K562 (cell line): ENCODE data around the gene BCR. TPM values are rescaled to one million over a fixed set of nuclear protein-coding genes. Genes with fewer than 3 reads are reported as not detected.
A peak's percentile ranks its signal among the peaks of the same experiment; 100 is the strongest.

ENCODE experiments used
- ATAC-seq: fragments of 200-7000 bp; cut with Tn5 transposase; 3 replicates; pipeline ENCODE4 v1.9.1; 2020; ENCODE audit warnings: moderate library complexity
- BruUV-seq: library from RNA; stranded (reverse); fragments of 400-500 nt; replicated peaks from 2 replicates; lab custom pipeline; 2021; lab: Mats Ljungman, UMichigan
- CTCF ChIA-PET: fragments of 300-600 bp; formaldehyde crosslinking; extraction: SDS; loops from one replicate; lab custom pipeline; 2021; ENCODE audit warnings: low intra/inter-chr PET ratio; lab: Yijun Ruan, JAX
- POLR2A ChIA-PET: fragments of 300-600, 350-650 bp; sonication (Branson Sonifier 250); formaldehyde crosslinking; extraction: SDS; loops from one replicate; lab custom pipeline; 2021; ENCODE audit warnings: antibody characterized with exemption, inconsistent platforms; lab: Yijun Ruan, JAX
- DNase-seq, 4 experiments: peaks; one replicate each; pipeline versions ENCODE4 v3.0.0 to v3.0.0-alpha.2; 2011 to 2018; ENCODE audit warnings: low spot score in 3 of 4, mixed read lengths in 3 of 4; ENCODE audit errors: extremely low read depth in 1 of 4
- FAIRE-seq: peaks from 2 replicates; lab custom pipeline; 2011; peaks lifted over from hg19 to GRCh38; lab: Jason Lieb, UNC
- H2AFZ ChIP-seq: 2 replicates; pipeline ENCODE4 v1.6.0; 2011; ENCODE audit warnings: low read depth, low read length, control low read depth, inconsistent platforms
- H3K27ac ChIP-seq: fragments of 200-600 bp; 3 replicates; pipeline ENCODE4 v1.8.0; 2011; ENCODE audit warnings: low read depth, mild to moderate bottlenecking, control low read depth, inconsistent platforms, low read length, moderate library complexity, mixed read lengths; ENCODE audit errors: extremely low read depth
- H3K27me3 ChIP-seq, 2 experiments: fragments of 300-600 bp in 1 of 2; 2 replicates in 1 of 2; 3 replicates in 1 of 2; pipeline versions ENCODE4 v1.6.0 to v1.8.0; 2011; ENCODE audit warnings: inconsistent platforms in 2 of 2, low read length in 2 of 2, mild to moderate bottlenecking in 1 of 2, mixed read lengths in 1 of 2, moderate library complexity in 1 of 2; ENCODE audit not compliant: control insufficient read depth in 2 of 2, insufficient read depth in 2 of 2
- H3K36me3 ChIP-seq: fragments of 300-600 bp; 3 replicates; pipeline ENCODE4 v1.8.0; 2011; ENCODE audit warnings: mild to moderate bottlenecking, low read length, inconsistent platforms; ENCODE audit not compliant: control insufficient read depth, insufficient read depth
- H3K4me1 ChIP-seq, 2 experiments: fragments of 200-600 bp in 1 of 2; replicated peaks in 1 of 2; 2 replicates in 1 of 2; 3 replicates in 1 of 2; pipeline versions ENCODE4 v1.5.1 to v1.8.0; 2011; ENCODE audit warnings: inconsistent platforms in 2 of 2, low read length in 2 of 2, mild to moderate bottlenecking in 1 of 2, mixed read lengths in 1 of 2, moderate library complexity in 1 of 2; ENCODE audit not compliant: control insufficient read depth in 2 of 2, insufficient read depth in 2 of 2
- H3K4me2 ChIP-seq: 2 replicates; pipeline ENCODE4 v1.6.1; 2011; ENCODE audit warnings: low read length, control low read depth, inconsistent platforms, mixed read lengths; ENCODE audit not compliant: insufficient read depth
- H3K4me3 ChIP-seq: fragments of 200-600 bp; sonication (generic), shearing (Covaris generic); 2 replicates; pipeline ENCODE4 v1.5.1; 2016; ENCODE audit warnings: control low read depth, inconsistent platforms
- H3K79me2 ChIP-seq: fragments of 200-600 bp; 3 replicates; pipeline ENCODE4 v1.8.0; 2011; ENCODE audit warnings: low read length, inconsistent platforms; ENCODE audit not compliant: control insufficient read depth, insufficient read depth
- H3K9ac ChIP-seq, 2 experiments: 2 replicates each; pipeline versions ENCODE4 v1.6.0 to v1.6.1; 2011; ENCODE audit warnings: low read depth in 2 of 2, low read length in 2 of 2, control low read depth in 1 of 2, inconsistent platforms in 1 of 2, mild to moderate bottlenecking in 1 of 2, mixed read lengths in 1 of 2; ENCODE audit not compliant: insufficient read depth in 1 of 2
- H3K9me1 ChIP-seq: one replicate; pipeline ENCODE4 v1.6.0; 2011; ENCODE audit warnings: inconsistent platforms, mild to moderate bottlenecking, low read length, moderate library complexity; ENCODE audit not compliant: control insufficient read depth, insufficient read depth
- H3K9me3 ChIP-seq: replicated peaks from 2 replicates; pipeline ENCODE4 v1.5.1; 2011; ENCODE audit warnings: low read depth, low read length, inconsistent platforms; ENCODE audit not compliant: control insufficient read depth, insufficient read depth
- H4K20me1 ChIP-seq: replicated peaks from 2 replicates; pipeline ENCODE4 v1.6.1; 2011; ENCODE audit warnings: low read length, inconsistent platforms, mixed read lengths; ENCODE audit not compliant: control insufficient read depth, insufficient read depth
- E2F1 ChIP-seq: sonication (generic); formaldehyde crosslinking; IDR thresholded peaks from 2 replicates; pipeline ENCODE4 v1.8.1; 2023; ENCODE audit warnings: mild to moderate bottlenecking, missing genetic modification reagents, moderate library complexity
- MLX ChIP-seq, 2 experiments: fragments of 450-650 bp in 1 of 2; sonication (generic) in 1 of 2; formaldehyde crosslinking; conservative IDR thresholded peaks; 2 replicates each; pipeline versions ENCODE4 v1.4.0 to v1.8.1; 2020 to 2022; ENCODE audit warnings: mild to moderate bottlenecking in 1 of 2, missing genetic modification reagents in 1 of 2
- MYC ChIP-seq, 2 experiments: fragments of 250-450 bp in 1 of 2; sonication (Bioruptor Pico) in 1 of 2; IDR thresholded peaks; 2 replicates each; pipeline versions ENCODE4 v1.5.1 to v1.6.1; 2012 to 2021; ENCODE audit warnings: low read depth in 2 of 2, borderline replicate concordance in 1 of 2, improper control_type of control experiment in 1 of 2, low read length in 1 of 2, mild to moderate bottlenecking in 1 of 2, moderate library complexity in 1 of 2
- RBM22 ChIP-seq: fragments of 200-400 bp; formaldehyde crosslinking; IDR thresholded peaks from 2 replicates; pipeline ENCODE4 v1.6.1; 2018; ENCODE audit warnings: low read length, low read depth; ENCODE audit not compliant: poor library complexity, severe bottlenecking
- RCOR1 ChIP-seq, 2 experiments: IDR thresholded peaks; 2 replicates each; pipeline ENCODE4 v1.6.1; 2012; ENCODE audit warnings: low read depth in 2 of 2, low read length in 2 of 2, borderline replicate concordance in 1 of 2, improper control_type of control experiment in 1 of 2
- SRSF9 ChIP-seq: fragments of 200-400 bp; formaldehyde crosslinking; IDR thresholded peaks from 2 replicates; pipeline ENCODE4 v1.6.1; 2017; ENCODE audit warnings: low read depth, low read length, borderline replicate concordance
- STAT6 ChIP-seq: sonication (generic); formaldehyde crosslinking; IDR thresholded peaks from 2 replicates; pipeline ENCODE4 v1.8.1; 2023; ENCODE audit warnings: mild to moderate bottlenecking, missing genetic modification reagents
- WGBS: fragments of 100-300 bp; shearing (Covaris generic); methylation state at CpG from one replicate; pipeline ENCODE4 v1.1.6; 2016; ENCODE audit warnings: low coverage, mixed read lengths; ENCODE audit not compliant: insufficient coverage; ENCODE audit errors: missing lambda C conversion rate; 5-methylcytosine and 5-hydroxymethylcytosine counted together
- in situ Hi-C: fragments of 300-500 bp; cut with MboI; formaldehyde crosslinking; loops from 4 replicates; pipeline ENCODE4 v1.15.0; 2018; ENCODE audit warnings: inconsistent platforms, mixed read lengths
- intact Hi-C: fragments of 100-400 bp; cut with micrococcal nuclease; formaldehyde crosslinking; loops from 2 replicates; pipeline ENCODE4 v1.14.2; 2022
- polyA plus RNA-seq, 8 experiments: library from polyadenylated mRNA; depleted of rRNA in 4 of 8; stranded (reverse) in 5 of 8; unstranded in 3 of 8; fragments of >200 nt; fragmentation: Nextera tagmentation in 2 of 8; fragmentation: Illumina TruSeq in 1 of 8; extraction: Ambion mirVana in 2 of 8; extraction: Trizol in 1 of 8; gene quantifications; 2 replicates each; pipeline versions ENCODE4 v1.2.1 to v1.2.3, GENCODE V29; 2011 to 2014; ENCODE audit warnings: inconsistent platforms in 1 of 8, missing spikeins in 1 of 8
- total RNA-seq, 7 experiments: library from RNA; depleted of rRNA in 6 of 7; stranded (reverse); fragments of >200 nt in 6 of 7; fragmentation: Illumina TruSeq in 2 of 7; extraction: Trizol in 2 of 7; gene quantifications; 2 replicates each; pipeline versions ENCODE4 v1.2.1 to v1.2.3, GENCODE V29; 2011 to 2021; ENCODE audit warnings: low replicate concordance in 1 of 7

BCR gene
- total and polyA plus RNA-seq, 9 of the 15 experiments (the other 6 are each of a cell fraction or from before 2014, with no cell fraction given) = 0.41 to 150 (median 45.6) TPM

- intact Hi-C loops (no loop called here), in situ Hi-C loops (loop anchor here (25.0 kb wide), 1 partner anchor 433 kb away; the partner anchor contains the start of gene IGLL1)
- Histone ChIP-seq H3K9me1 (peaks cover 4% of the 10 kb centered on the region), H3K4me1 (peaks cover 4 to 47% of the 10 kb centered on the region in 2 experiments; a peak in 4 of 5 replicates), H2AFZ (no peak overlapping the region), H3K27me3 (peaks cover 86 to 100% of the 10 kb centered on the region in 2 experiments), H4K20me1 (peaks cover 83% of the 10 kb centered on the region), H3K27ac (no peak overlapping the region), H3K4me3 (no peak overlapping the region), H3K36me3 (no peaks in the 10 kb centered on the region), H3K4me2 (no peak overlapping the region), H3K79me2 (no peaks in the 10 kb centered on the region), H3K9ac (0 out of 4 replicates have a peak overlapping the region, but pooled peaks of 1 of the 2 experiments have one; percentile 0), H3K9me3 (no peaks in the 10 kb centered on the region)
- peak; percentile 0; the same call in 2 of the 3 replicates for ATAC-seq
- FAIRE-seq = no peak
- DNase-seq = peak in 2 of 4 experiments; percentile 59 to 77
- POLR2A ChIA-PET = interaction anchor here (0.6 to 86.5 kb wide), 6 partner anchors 10 to 130 kb away, joined by 3 to 3476 read pairs (median 14); partner anchors contain the start of genes BCR, RAB36 and RSPH14
- no TSS peak for BruUV-seq
- CTCF ChIA-PET = no interaction called here
- 1% methylated on average over 5 of the region's 5 CpGs for WGBS
- 0 out of 2 replicates have a peak, but pooled peaks have one; percentile 38 for TF ChIP-seq STAT6
- 0 out of 4 replicates have a peak, but pooled peaks of 1 of the 2 experiments have one; percentile 4 for TF ChIP-seq MLX (CRISPR knock-in tag; conservative IDR thresholded peaks at IDR 0.05)
- no peak for TF ChIP-seq MYC (IDR thresholded peaks at IDR 0.05; ENCODE audit: low read depth, low read length)
- no peak for TF ChIP-seq MYC (CRISPR knock-in tag; IDR thresholded peaks at IDR 0.05; ENCODE audit: borderline replicate concordance, low read depth)
- peak in 1 of 2 experiments; percentile 21; a peak in 1 of 4 replicates for TF ChIP-seq RCOR1 (IDR thresholded peaks at IDR 0.05; ENCODE audit: borderline replicate concordance in 1 of 2, low read depth in 2 of 2, low read length in 2 of 2)
- no peak for TF ChIP-seq SRSF9
- 0 out of 2 replicates have a peak, but pooled peaks have one; percentile 59 for TF ChIP-seq E2F1 (CRISPR knock-in tag)
- no peak for TF ChIP-seq RBM22
Observed at GRCh38 chr22:23154461-23154860, 25.8 kb upstream of the BCR start.
